ENCODE results near the gene GPC5.

DNA sequence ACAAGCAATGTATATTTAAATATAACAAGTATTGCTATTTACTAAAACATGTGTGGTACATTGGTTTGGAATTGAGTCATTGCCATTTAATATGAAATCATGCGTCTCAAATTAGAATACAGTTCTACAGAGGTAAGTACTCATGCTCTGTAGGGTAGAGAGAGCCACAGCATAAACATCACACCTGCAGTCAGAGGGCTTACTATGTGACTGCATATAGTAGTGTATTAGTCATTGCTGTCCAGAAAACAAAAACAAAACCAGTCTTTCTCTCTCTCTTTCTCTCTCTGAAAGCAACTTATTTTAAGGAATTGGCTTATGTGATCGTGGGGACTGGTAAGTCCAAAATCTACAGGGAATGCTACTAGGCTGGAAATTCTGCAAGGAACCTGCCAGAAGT lies 370.3 kb downstream of the GPC5 start:
- no peak for TF ChIP-seq CTCF (IDR thresholded peaks at IDR 0.05; ENCODE audit: control extremely low read depth in 1 of 3, insufficient read depth in 1 of 3, low read depth in 1 of 3, low read length in 3 of 3)
- no peak for TF ChIP-seq EZH2 (IDR thresholded peaks at IDR 0.05; ENCODE audit: low read depth, low read length, severe bottlenecking)
- TF ChIP-seq SIN3A (conservative IDR thresholded peaks at IDR 0.05 in 1 of 2, IDR thresholded peaks at IDR 0.05 in 1 of 2; ENCODE audit: low read depth in 1 of 2, low read length in 2 of 2), result no peak
- no peak for TF ChIP-seq RFX5 (IDR thresholded peaks at IDR 0.05; ENCODE audit: borderline replicate concordance, low read depth, low read length)
- no peak for TF ChIP-seq KDM5A (IDR thresholded peaks at IDR 0.05; ENCODE audit: low read length)
- no peak for TF ChIP-seq TAF1 (IDR thresholded peaks at IDR 0.05; ENCODE audit: low read depth, low read length)
- TF ChIP-seq GABPA (IDR thresholded peaks at IDR 0.05; ENCODE audit: borderline replicate concordance, insufficient read depth, low read length), result no peak

All from H1 (cell line).